Astrocyte (in vitro differentiated cells and primary cell): ENCODE measurements around the gene KRT33A. TPM values are rescaled to one million over a fixed set of nuclear protein-coding genes. Genes with fewer than 3 reads are reported as not detected.

Experiments
- DNase-seq: peaks from one replicate; pipeline ENCODE4 v3.0.0-alpha.2; 2010; ENCODE audit warnings: low read depth
- FAIRE-seq: peaks from 2 replicates; lab custom pipeline; 2011; peaks lifted over from hg19 to GRCh38; lab: Jason Lieb, UNC
- H2AFZ ChIP-seq: 2 replicates; pipeline ENCODE4 v1.6.0; 2012; ENCODE audit warnings: low read depth, low read length, inconsistent platforms
- H3K27ac ChIP-seq: 2 replicates; pipeline ENCODE4 v1.5.1; 2011; ENCODE audit warnings: low read depth, low read length, inconsistent platforms
- H3K27me3 ChIP-seq: 2 replicates; pipeline ENCODE4 v1.6.0; 2011; ENCODE audit warnings: low read length, inconsistent platforms; ENCODE audit not compliant: insufficient read depth
- H3K36me3 ChIP-seq: 2 replicates; pipeline ENCODE4 v1.5.1; 2011; ENCODE audit warnings: low read length, inconsistent platforms; ENCODE audit not compliant: insufficient read depth
- H3K4me1 ChIP-seq: 2 replicates; pipeline ENCODE4 v1.5.1; 2011; ENCODE audit warnings: low read length, inconsistent platforms; ENCODE audit not compliant: insufficient read depth
- H3K4me2 ChIP-seq: 2 replicates; pipeline ENCODE4 v1.6.0; 2012; ENCODE audit warnings: low read length, inconsistent platforms
- H3K4me3 ChIP-seq: 2 replicates; pipeline ENCODE4 v1.5.1; 2011; ENCODE audit warnings: low read depth, mild to moderate bottlenecking, low read length, inconsistent platforms; ENCODE audit not compliant: insufficient read depth
- H3K79me2 ChIP-seq: 2 replicates; pipeline ENCODE4 v1.6.0; 2012; ENCODE audit warnings: mild to moderate bottlenecking, low read length, inconsistent platforms; ENCODE audit not compliant: insufficient read depth
- H3K9ac ChIP-seq: 2 replicates; pipeline ENCODE4 v1.6.0; 2012; ENCODE audit warnings: mild to moderate bottlenecking, low read length, inconsistent platforms
- H3K9me3 ChIP-seq: 2 replicates; pipeline ENCODE4 v1.5.1; 2012; ENCODE audit warnings: low read depth, mild to moderate bottlenecking, low read length, inconsistent platforms; ENCODE audit not compliant: insufficient read depth
- H4K20me1 ChIP-seq: 2 replicates; pipeline ENCODE4 v1.6.0; 2012; ENCODE audit warnings: low read length, inconsistent platforms; ENCODE audit not compliant: insufficient read depth
- H3K27ac Mint-ChIP-seq: one replicate; pipeline ENCODE4 v1.8.0; 2021; ENCODE audit warnings: mild to moderate bottlenecking, mixed read lengths; ENCODE audit not compliant: unreplicated experiment
- H3K27me3 Mint-ChIP-seq: one replicate; pipeline ENCODE4 v1.8.0; 2021; ENCODE audit warnings: low read depth, mixed read lengths; ENCODE audit not compliant: unreplicated experiment
- H3K36me3 Mint-ChIP-seq: one replicate; pipeline ENCODE4 v1.8.0; 2021; ENCODE audit warnings: low read depth, mixed read lengths; ENCODE audit not compliant: unreplicated experiment
- H3K4me1 Mint-ChIP-seq: one replicate; pipeline ENCODE4 v1.8.0; 2021; ENCODE audit warnings: low read depth, mixed read lengths; ENCODE audit not compliant: unreplicated experiment
- H3K4me3 Mint-ChIP-seq: one replicate; pipeline ENCODE4 v1.8.0; 2021; ENCODE audit warnings: mild to moderate bottlenecking, moderate library complexity, mixed read lengths; ENCODE audit not compliant: unreplicated experiment
- H3K9me3 Mint-ChIP-seq: one replicate; pipeline ENCODE4 v1.8.0; 2021; ENCODE audit warnings: mild to moderate bottlenecking, mixed read lengths; ENCODE audit not compliant: unreplicated experiment
- EZH2 ChIP-seq: IDR thresholded peaks from 2 replicates; pipeline ENCODE4 v1.6.1; 2012; ENCODE audit warnings: mild to moderate bottlenecking, low read length, inconsistent platforms; ENCODE audit not compliant: insufficient read depth
- total RNA-seq: library from RNA; stranded (reverse); gene quantifications from 2 replicates; pipeline ENCODE4 v1.2.1, GENCODE V29; 2021
- TF ChIP-seq, protein P1 (sequence below): IDR thresholded peaks from 2 replicates; pipeline ENCODE4 v1.5.1; 2011; ENCODE audit warnings: low read depth, mild to moderate bottlenecking, inconsistent platforms, low read length, moderate library complexity; ENCODE audit not compliant: insufficient read depth

Gene KRT33A
- total RNA-seq, 1 donor from 2014 or later, result not detected

DNA sequence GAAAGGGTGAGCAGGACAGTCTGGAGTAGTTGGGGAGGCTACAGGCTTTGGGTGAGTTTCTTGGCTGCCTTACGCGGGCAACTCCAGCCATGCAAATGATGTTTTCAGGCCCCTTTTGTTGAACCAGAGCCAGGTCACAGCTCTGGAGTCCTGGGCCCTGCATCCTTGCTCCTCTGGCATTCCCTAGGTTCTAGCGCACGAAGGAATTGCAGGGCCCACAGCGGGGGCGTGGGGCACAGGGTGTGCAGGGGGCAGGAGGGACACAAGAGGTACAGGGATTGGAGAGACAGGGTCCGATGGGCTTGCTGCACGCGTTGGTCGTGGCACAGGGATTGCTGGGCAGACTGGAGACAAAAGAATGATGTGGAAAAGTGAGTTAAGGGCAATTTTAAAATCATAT is 43.2 kb upstream of the KRT33A start:
- Histone ChIP-seq H3K27ac (no peak overlapping the region), H2AFZ (no peak overlapping the region), H3K4me3 (no peak overlapping the region), H3K9ac (no peak overlapping the region), H3K9me3 (no peaks in the 10 kb centered on the region), H3K4me2 (no peak overlapping the region), H3K36me3 (no peaks in the 10 kb centered on the region), H4K20me1 (no peaks in the 10 kb centered on the region), H3K4me1 (peaks cover 10% of the 10 kb centered on the region), H3K27me3 (no peaks in the 10 kb centered on the region), H3K79me2 (no peaks in the 10 kb centered on the region)
- Mint-ChIP-seq H3K27ac (no peak overlapping the region), H3K27me3 (peaks cover 8% of the 10 kb centered on the region), H3K4me1 (peaks cover 17% of the 10 kb centered on the region), H3K36me3 (no peaks in the 10 kb centered on the region), H3K4me3 (no peak overlapping the region), H3K9me3 (peaks cover 6% of the 10 kb centered on the region)
- TF ChIP-seq EZH2, result no peak
- TF ChIP-seq, protein P1, sequence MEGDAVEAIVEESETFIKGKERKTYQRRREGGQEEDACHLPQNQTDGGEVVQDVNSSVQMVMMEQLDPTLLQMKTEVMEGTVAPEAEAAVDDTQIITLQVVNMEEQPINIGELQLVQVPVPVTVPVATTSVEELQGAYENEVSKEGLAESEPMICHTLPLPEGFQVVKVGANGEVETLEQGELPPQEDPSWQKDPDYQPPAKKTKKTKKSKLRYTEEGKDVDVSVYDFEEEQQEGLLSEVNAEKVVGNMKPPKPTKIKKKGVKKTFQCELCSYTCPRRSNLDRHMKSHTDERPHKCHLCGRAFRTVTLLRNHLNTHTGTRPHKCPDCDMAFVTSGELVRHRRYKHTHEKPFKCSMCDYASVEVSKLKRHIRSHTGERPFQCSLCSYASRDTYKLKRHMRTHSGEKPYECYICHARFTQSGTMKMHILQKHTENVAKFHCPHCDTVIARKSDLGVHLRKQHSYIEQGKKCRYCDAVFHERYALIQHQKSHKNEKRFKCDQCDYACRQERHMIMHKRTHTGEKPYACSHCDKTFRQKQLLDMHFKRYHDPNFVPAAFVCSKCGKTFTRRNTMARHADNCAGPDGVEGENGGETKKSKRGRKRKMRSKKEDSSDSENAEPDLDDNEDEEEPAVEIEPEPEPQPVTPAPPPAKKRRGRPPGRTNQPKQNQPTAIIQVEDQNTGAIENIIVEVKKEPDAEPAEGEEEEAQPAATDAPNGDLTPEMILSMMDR, result no peak
- FAIRE-seq (no peak), DNase-seq (no peak)

DNA sequence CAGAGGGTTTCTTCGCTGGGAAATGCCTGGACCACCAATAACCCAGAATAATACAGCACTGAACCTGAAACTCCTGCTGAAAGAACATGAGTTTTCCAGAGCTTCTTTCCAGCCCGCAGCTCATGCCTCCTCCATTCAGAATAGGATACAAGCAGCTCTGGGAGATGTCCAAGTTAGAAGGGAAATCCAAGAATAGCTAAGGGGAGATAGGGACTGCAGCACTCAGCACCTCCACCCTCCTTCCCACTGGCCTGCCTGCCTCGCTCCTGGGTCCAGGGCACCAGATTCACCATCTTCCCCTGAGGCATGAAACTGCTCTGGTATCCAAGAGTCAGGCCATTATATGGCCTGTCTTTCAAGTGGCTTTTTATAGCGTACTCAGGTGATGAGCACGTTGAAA is 42.7 kb upstream of the KRT33A start:
- no peak overlapping the region for H3K4me3 Mint-ChIP-seq
- H3K36me3 ChIP-seq, result no peaks in the 10 kb centered on the region
- no peak overlapping the region for H3K4me3 ChIP-seq
- H3K27ac ChIP-seq, result no peak overlapping the region
- H3K27me3 Mint-ChIP-seq, result peaks cover 8% of the 10 kb centered on the region
- no peak overlapping the region for H2AFZ ChIP-seq
- TF ChIP-seq EZH2, result no peak
- TF ChIP-seq, protein P1, result no peak
- DNase-seq, result no peak
- no peak overlapping the region for H3K27ac Mint-ChIP-seq
- no peak overlapping the region for H3K9ac ChIP-seq
- no peak overlapping the region for H3K4me2 ChIP-seq
- no peaks in the 10 kb centered on the region for H3K9me3 ChIP-seq
- peaks cover 10% of the 10 kb centered on the region for H3K4me1 ChIP-seq
- no peaks in the 10 kb centered on the region for H3K36me3 Mint-ChIP-seq
- H3K79me2 ChIP-seq, result no peaks in the 10 kb centered on the region
- no peaks in the 10 kb centered on the region for H3K27me3 ChIP-seq
- FAIRE-seq, result no peak
- H3K9me3 Mint-ChIP-seq, result peaks cover 6% of the 10 kb centered on the region
- H4K20me1 ChIP-seq, result no peaks in the 10 kb centered on the region
- peaks cover 17% of the 10 kb centered on the region for H3K4me1 Mint-ChIP-seq

DNA sequence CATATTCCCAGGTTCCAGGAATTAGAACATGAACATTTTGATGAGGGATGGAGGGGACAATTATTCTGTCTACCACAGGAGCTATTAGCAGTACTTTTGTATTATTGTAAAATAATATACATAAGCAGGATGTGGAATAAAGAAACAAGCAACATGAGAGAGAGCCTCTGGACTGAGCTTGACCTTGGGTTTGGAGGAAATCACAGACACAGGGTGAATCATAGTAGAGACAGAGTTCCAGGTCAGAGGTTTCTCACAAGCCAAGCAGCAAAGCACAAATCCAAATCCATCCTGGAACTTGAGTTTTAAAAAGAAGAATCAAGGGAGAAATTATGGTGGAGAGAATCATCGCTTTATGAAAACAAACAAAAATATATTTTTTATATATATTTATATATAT is 41.6 kb upstream of the KRT33A start:
- H3K36me3 Mint-ChIP-seq, result no peaks in the 10 kb centered on the region
- FAIRE-seq (no peak), DNase-seq (no peak)
- Histone ChIP-seq H3K79me2 (no peaks in the 10 kb centered on the region), H4K20me1 (no peaks in the 10 kb centered on the region), H3K4me1 (peaks cover 10% of the 10 kb centered on the region), H2AFZ (no peak overlapping the region), H3K36me3 (no peaks in the 10 kb centered on the region), H3K27ac (no peak overlapping the region), H3K4me2 (no peak overlapping the region), H3K4me3 (no peak overlapping the region), H3K9ac (no peak overlapping the region), H3K9me3 (no peaks in the 10 kb centered on the region), H3K27me3 (no peaks in the 10 kb centered on the region)
- peaks cover 6% of the 10 kb centered on the region for H3K27me3 Mint-ChIP-seq
- H3K27ac Mint-ChIP-seq, result no peak overlapping the region
- peaks cover 5% of the 10 kb centered on the region for H3K9me3 Mint-ChIP-seq
- no peak overlapping the region for H3K4me3 Mint-ChIP-seq
- TF ChIP-seq, protein P1, result no peak
- TF ChIP-seq EZH2, result no peak
- peaks cover 19% of the 10 kb centered on the region for H3K4me1 Mint-ChIP-seq
